ENCODE results near the gene TTBK2. TPM values are rescaled to one million over a fixed set of nuclear protein-coding genes. Genes with fewer than 3 reads are reported as not detected.

TTBK2 gene
- total RNA-seq, 1 experiment from 2014 or later: 18.6 TPM

GRCh38 chr15:42707873-42708544 lies 212.6 kb downstream of the TTBK2 start:
- no peaks in the 10 kb centered on the region for H3K36me3 Mint-ChIP-seq
- no peak overlapping the region for H3K4me3 Mint-ChIP-seq
- no peak overlapping the region for H3K27ac Mint-ChIP-seq
- H3K27me3 Mint-ChIP-seq (ENCODE audit: low read depth): no peaks in the 10 kb centered on the region
- H3K9me3 Mint-ChIP-seq: no peaks in the 10 kb centered on the region
- DNase-seq (ENCODE audit: low spot score) (no peak), ATAC-seq (no peak)
- CTCF ChIA-PET: interaction anchor here (0.7 kb wide), 1 partner anchor 10 kb away, joined by 4 read pairs; no protein-coding TSS in a partner anchor
- H3K4me1 Mint-ChIP-seq: no peaks in the 10 kb centered on the region
- POLR2A ChIA-PET: no interaction called here
- TF ChIP-seq EMX1 (CRISPR knock-in tag; IDR thresholded peaks at IDR 0.05): no peak
- TF ChIP-seq OVOL2 (CRISPR knock-in tag; IDR thresholded peaks at IDR 0.05; ENCODE audit: borderline replicate concordance): no peak
- TF ChIP-seq NFE2L1 (CRISPR knock-in tag; IDR thresholded peaks at IDR 0.05): no peak
- no peak for TF ChIP-seq MYBL2 (CRISPR knock-in tag; IDR thresholded peaks at IDR 0.05)
- TF ChIP-seq ZNF232 (CRISPR knock-in tag; IDR thresholded peaks at IDR 0.05): no peak
- no peak for TF ChIP-seq ZSCAN18 (CRISPR knock-in tag; IDR thresholded peaks at IDR 0.05)
- no peak for TF ChIP-seq NR1H2 (CRISPR knock-in tag; IDR thresholded peaks at IDR 0.05)
- TF ChIP-seq NFATC4 (CRISPR knock-in tag; IDR thresholded peaks at IDR 0.05): no peak
- no peak for TF ChIP-seq ATF6 (CRISPR knock-in tag; IDR thresholded peaks at IDR 0.05)
- no peak for TF ChIP-seq CDX4 (CRISPR knock-in tag; IDR thresholded peaks at IDR 0.05; ENCODE audit: borderline replicate concordance)

- Mint-ChIP-seq H3K4me3 (no peak overlapping the region), H3K4me1 (no peaks in the 10 kb centered on the region), H3K9me3 (no peaks in the 10 kb centered on the region), H3K36me3 (no peaks in the 10 kb centered on the region), H3K27me3 (ENCODE audit: low read depth) (no peaks in the 10 kb centered on the region), H3K27ac (no peak overlapping the region)
- DNase-seq (ENCODE audit: low spot score): no peak
- no peak for TF ChIP-seq E2F4 (CRISPR knock-in tag; IDR thresholded peaks at IDR 0.05; ENCODE audit: borderline replicate concordance, low read depth)
- no peak for TF ChIP-seq ATF1 (CRISPR knock-in tag; IDR thresholded peaks at IDR 0.05)
- ChIA-PET POLR2A (no interaction called here), CTCF (interaction anchor here (0.7 kb wide), 1 partner anchor 9 kb away, joined by 4 read pairs; no protein-coding TSS in a partner anchor)
- no peak for ATAC-seq
Measured at GRCh38 chr15:42707068-42707467, 213.5 kb downstream of the TTBK2 start.

- H3K4me3 Mint-ChIP-seq: no peak overlapping the region
- DNase-seq (ENCODE audit: low spot score): no peak
- H3K4me1 Mint-ChIP-seq: no peaks in the 10 kb centered on the region
- ATAC-seq: no peak
- H3K27me3 Mint-ChIP-seq (ENCODE audit: low read depth): no peaks in the 10 kb centered on the region
- no peak overlapping the region for H3K27ac Mint-ChIP-seq
- peaks cover 4% of the 10 kb centered on the region; the same call in 1 of the 2 replicates for H3K9me3 Mint-ChIP-seq
- H3K36me3 Mint-ChIP-seq: no peaks in the 10 kb centered on the region
- ChIA-PET CTCF (interaction anchor here (0.9 to 1.6 kb wide), 4 partner anchors 96 to 499 kb away, joined by 3 to 5 read pairs (median 3); no protein-coding TSS in a partner anchor), POLR2A (no interaction called here)
- TF ChIP-seq RELA (CRISPR knock-in tag; IDR thresholded peaks at IDR 0.05; ENCODE audit: borderline replicate concordance) (no peak), AR (CRISPR knock-in tag; IDR thresholded peaks at IDR 0.05) (no peak), FOXP4 (CRISPR knock-in tag; IDR thresholded peaks at IDR 0.05) (no peak), KAT7 (CRISPR knock-in tag; IDR thresholded peaks at IDR 0.05; ENCODE audit: borderline replicate concordance) (no peak), GTF2I (CRISPR knock-in tag; conservative IDR thresholded peaks at IDR 0.05) (no peak), ZNF232 (CRISPR knock-in tag; IDR thresholded peaks at IDR 0.05) (no peak), USF1 (CRISPR knock-in tag; IDR thresholded peaks at IDR 0.05) (no peak)
Measured at GRCh38 chr15:42705336-42705735, 215.2 kb downstream of the TTBK2 start.

Data from WTC11 (cell line).